ENCODE data around the gene IPCEF1.
"Not testable (repeated sequence)": the region's sequence is repeated elsewhere in the genome, so short reads cannot be mapped to it uniquely, and the experiment has no call there.

The IPCEF1 gene

GRCh38 chr6:154331750-154332149 lies 24.9 kb downstream of the IPCEF1 start:
- DNase-seq (ENCODE audit: low read depth) = no peak

GRCh38 chr6:154329350-154330170 lies 27.0 kb downstream of the IPCEF1 start:
- DNase-seq (ENCODE audit: low read depth) = no peak

- not testable (repeated sequence) for DNase-seq (ENCODE audit: low read depth)
Measured at GRCh38 chr6:154327313-154327712, 29.3 kb downstream of the IPCEF1 start.

GRCh38 chr6:154325142-154325541 lies 31.5 kb downstream of the IPCEF1 start:
- DNase-seq (ENCODE audit: low read depth) = no peak

- no peak for DNase-seq (ENCODE audit: low read depth)
Measured at GRCh38 chr6:154320181-154320580, 36.4 kb downstream of the IPCEF1 start.

- no peak for DNase-seq (ENCODE audit: low read depth)
Measured at GRCh38 chr6:154319231-154319858, 37.3 kb downstream of the IPCEF1 start.

GRCh38 chr6:154318721-154319120 lies 37.9 kb downstream of the IPCEF1 start:
- DNase-seq (ENCODE audit: low read depth) = no peak

- DNase-seq (ENCODE audit: low read depth) = no peak
Measured at GRCh38 chr6:154316131-154316530, 40.5 kb downstream of the IPCEF1 start.

- DNase-seq (ENCODE audit: low read depth) = no peak
Measured at GRCh38 chr6:154314084-154314483, 42.5 kb downstream of the IPCEF1 start.

- DNase-seq (ENCODE audit: low read depth) = no peak
Measured at GRCh38 chr6:154308986-154309385, 47.6 kb downstream of the IPCEF1 start.

- no peak for DNase-seq (ENCODE audit: low read depth)
Measured at GRCh38 chr6:154307696-154308425, 48.7 kb downstream of the IPCEF1 start.

GRCh38 chr6:154307147-154307546 lies 49.5 kb downstream of the IPCEF1 start:
- not testable (repeated sequence) for DNase-seq (ENCODE audit: low read depth)

GRCh38 chr6:154306696-154307095 lies 49.9 kb downstream of the IPCEF1 start:
- no peak for DNase-seq (ENCODE audit: low read depth)

GRCh38 chr6:154304191-154304590 lies 52.4 kb downstream of the IPCEF1 start:
- no peak for DNase-seq (ENCODE audit: low read depth)

GRCh38 chr6:154303642-154304041 lies 53.0 kb downstream of the IPCEF1 start:
- not testable (repeated sequence) for DNase-seq (ENCODE audit: low read depth)

GRCh38 chr6:154301839-154302752 lies 54.5 kb downstream of the IPCEF1 start:
- no peak for DNase-seq (ENCODE audit: low read depth)

- DNase-seq (ENCODE audit: low read depth) = no peak
Measured at GRCh38 chr6:154301086-154301625, 55.4 kb downstream of the IPCEF1 start.

GRCh38 chr6:154298297-154298696 lies 58.3 kb downstream of the IPCEF1 start:
- DNase-seq (ENCODE audit: low read depth) = no peak

GRCh38 chr6:154297721-154298120 lies 58.9 kb downstream of the IPCEF1 start:
- no peak for DNase-seq (ENCODE audit: low read depth)

- no peak for DNase-seq (ENCODE audit: low read depth)
Measured at GRCh38 chr6:154297210-154297609, 59.4 kb downstream of the IPCEF1 start.

GRCh38 chr6:154295733-154296132 lies 60.9 kb downstream of the IPCEF1 start:
- DNase-seq (ENCODE audit: low read depth) = no peak

Measured in activated T-helper 1 cell treated with Interleukin-2 at 50 U/mL for 16 hours (primary cell).